OCI-LY1 (cell line): Measurements from ENCODE around the gene UBE2Z.
"Not testable (repeated sequence)": the region's sequence is repeated elsewhere in the genome, so short reads cannot be mapped to it uniquely, and the experiment has no call there.

Source experiments
- H2AFZ ChIP-seq: fragments of 200-600 bp; sonication (generic), shearing (Covaris generic); 2 replicates; pipeline ENCODE4 v1.6.0; 2014; ENCODE audit warnings: antibody characterized with exemption, mild to moderate bottlenecking, low read length
- H3F3A ChIP-seq: fragments of 200-600 bp; sonication (generic), shearing (Covaris generic); 2 replicates; pipeline ENCODE4 v1.6.0; 2014; ENCODE audit warnings: mild to moderate bottlenecking, antibody characterized with exemption, low read length, moderate library complexity; ENCODE audit not compliant: insufficient read depth
- H3K27ac ChIP-seq: fragments of 200-600 bp; sonication (generic); 2 replicates; pipeline ENCODE4 v1.5.1; 2014; ENCODE audit warnings: low read length, mixed run types, mild to moderate bottlenecking, low read depth; ENCODE audit not compliant: poor library complexity, severe bottlenecking
- H3K27me3 ChIP-seq: fragments of 200-600 bp; sonication (generic); 2 replicates; pipeline ENCODE4 v1.6.0; 2014; ENCODE audit warnings: antibody characterized with exemption, mild to moderate bottlenecking, low read length, moderate library complexity; ENCODE audit not compliant: insufficient read depth
- H3K36me3 ChIP-seq: fragments of 200-600 bp; sonication (generic); 2 replicates; pipeline ENCODE4 v1.6.1; 2014; ENCODE audit warnings: mild to moderate bottlenecking, antibody characterized with exemption, low read length, moderate library complexity, mixed read lengths; ENCODE audit not compliant: insufficient read depth
- H3K4me1 ChIP-seq: fragments of 200-600 bp; sonication (generic); 2 replicates; pipeline ENCODE4 v1.5.1; 2014; ENCODE audit warnings: mild to moderate bottlenecking, low read length, moderate library complexity; ENCODE audit not compliant: insufficient read depth, severe bottlenecking
- H3K4me2 ChIP-seq: fragments of 200-600 bp; sonication (generic), shearing (Covaris generic); 2 replicates; pipeline ENCODE4 v1.6.1; 2014; ENCODE audit warnings: low read length
- H3K4me3 ChIP-seq: fragments of 200-600 bp; sonication (generic); 2 replicates; pipeline ENCODE4 v1.5.1; 2014; ENCODE audit warnings: low read length, low read depth, mild to moderate bottlenecking, mixed read lengths; ENCODE audit not compliant: poor library complexity, severe bottlenecking
- H3K79me2 ChIP-seq: fragments of 200-600 bp; shearing (Covaris generic); 2 replicates; pipeline ENCODE4 v1.6.1; 2016; ENCODE audit warnings: mixed run types, low read length, mixed read lengths; ENCODE audit not compliant: insufficient read depth
- H3K9ac ChIP-seq: fragments of 200-600 bp; sonication (generic), shearing (Covaris generic); 2 replicates; pipeline ENCODE4 v1.6.1; 2014; ENCODE audit warnings: mild to moderate bottlenecking, low read length, mixed read lengths
- H3K9me2 ChIP-seq: fragments of 200-600 bp; sonication (generic), shearing (Covaris generic); 2 replicates; pipeline ENCODE4 v1.6.1; 2014; ENCODE audit warnings: low read depth, mild to moderate bottlenecking, low read length, mixed read lengths
- H3K9me3 ChIP-seq: fragments of 200-600 bp; shearing (Covaris generic); 2 replicates; pipeline ENCODE4 v1.6.1; 2014; ENCODE audit warnings: low read length, mixed read lengths
- H4K20me1 ChIP-seq: fragments of 200-600 bp; sonication (generic), shearing (Covaris generic); 2 replicates; pipeline ENCODE4 v1.6.0; 2016; ENCODE audit warnings: mild to moderate bottlenecking, low read length; ENCODE audit not compliant: insufficient read depth
- CTCF ChIP-seq: fragments of 200-600 bp; sonication (generic), shearing (Covaris generic); IDR thresholded peaks from 2 replicates; pipeline ENCODE4 v1.5.1; 2017; ENCODE audit warnings: mild to moderate bottlenecking, antibody characterized with exemption, low read length, moderate library complexity, mixed read lengths
- EZH2 ChIP-seq: fragments of 200-600 bp; sonication (generic), shearing (Covaris generic); IDR thresholded peaks from 2 replicates; pipeline ENCODE4 v1.8.0; 2017; ENCODE audit warnings: borderline replicate concordance, mixed run types, mild to moderate bottlenecking, antibody characterized with exemption, low read length, moderate library complexity, mixed read lengths

Gene UBE2Z

GRCh38 chr17:48933035-48933434, 24.8 kb downstream of the UBE2Z start:
- Histone ChIP-seq H2AFZ (no peak overlapping the region), H3K36me3 (peaks cover 85% of the 10 kb centered on the region), H3F3A (no peaks in the 10 kb centered on the region), H3K9me3 (no peaks in the 10 kb centered on the region), H3K4me3 (no peak overlapping the region), H3K4me1 (no peaks in the 10 kb centered on the region), H4K20me1 (no peaks in the 10 kb centered on the region), H3K4me2 (no peak overlapping the region), H3K27me3 (no peaks in the 10 kb centered on the region), H3K9me2 (no peaks in the 10 kb centered on the region), H3K27ac (no peak overlapping the region), H3K9ac (no peak overlapping the region), H3K79me2 (no peaks in the 10 kb centered on the region)
- no peak for TF ChIP-seq CTCF
- no peak for TF ChIP-seq EZH2

- peak within 1 kb of the TSS; percentile 88 for H3K9ac ChIP-seq
- H3K27ac ChIP-seq, result peak within 1 kb of the TSS; percentile 82
These were observed 36.5 kb downstream of the UBE2Z start, which contains the start of gene SNF8 for GRCh38 chr17:48944515-48945260. SNF8 (minus strand) TSS chr17:48944842; CDS start chr17:48944734, 108 bp downstream.

GRCh38 chr17:48945261-48945651, 37.0 kb downstream of the UBE2Z start:
- H3K9me3 ChIP-seq, H3K27me3 ChIP-seq, H3K9me2 ChIP-seq, H4K20me1 ChIP-seq, H3F3A ChIP-seq: not testable (repeated sequence)
- Histone ChIP-seq H3K4me2 (peak overlapping the region; percentile 99), H3K79me2 (peaks cover 10% of the 10 kb centered on the region), H3K4me1 (peaks cover 24% of the 10 kb centered on the region), H3K27ac (peak overlapping the region; percentile 82), H3K4me3 (peak overlapping the region; percentile 89), H3K36me3 (peaks cover 13% of the 10 kb centered on the region), H3K9ac (peak overlapping the region; percentile 88), H2AFZ (0 out of 2 replicates have a peak overlapping the region, but pooled peaks have one; percentile 25)

More at GRCh38 chr17:48944515-48945260, 36.5 kb downstream of the UBE2Z start, which contains the start of gene SNF8:
- Histone ChIP-seq H3K9me2 (no peaks in the 10 kb centered on the region), H3K79me2 (peaks cover 10% of the 10 kb centered on the region), H3K27me3 (no peaks in the 10 kb centered on the region), H3K4me3 (peak within 1 kb of the TSS; percentile 89), H2AFZ (0 out of 2 replicates have a peak within 1 kb of the TSS, but pooled peaks have one; percentile 25), H3K4me1 (peaks cover 24% of the 10 kb centered on the region), H4K20me1 (no peaks in the 10 kb centered on the region), H3K36me3 (peaks cover 16% of the 10 kb centered on the region), H3K4me2 (peak within 1 kb of the TSS; percentile 99), H3F3A (no peaks in the 10 kb centered on the region), H3K9me3 (no peaks in the 10 kb centered on the region)
- no peak for TF ChIP-seq EZH2
- TF ChIP-seq CTCF, result no peak
